Right hindlimb (tissue), 1 donor: ENCODE results near the gene JPH4.
"Not testable (repeated sequence)": the region's sequence is repeated elsewhere in the genome, so short reads cannot be mapped to it uniquely, and the experiment has no call there.

Source experiments
- DNase-seq: peaks from one replicate; pipeline ENCODE4 v3.0.0-alpha.2; 2018

The JPH4 gene

DNA sequence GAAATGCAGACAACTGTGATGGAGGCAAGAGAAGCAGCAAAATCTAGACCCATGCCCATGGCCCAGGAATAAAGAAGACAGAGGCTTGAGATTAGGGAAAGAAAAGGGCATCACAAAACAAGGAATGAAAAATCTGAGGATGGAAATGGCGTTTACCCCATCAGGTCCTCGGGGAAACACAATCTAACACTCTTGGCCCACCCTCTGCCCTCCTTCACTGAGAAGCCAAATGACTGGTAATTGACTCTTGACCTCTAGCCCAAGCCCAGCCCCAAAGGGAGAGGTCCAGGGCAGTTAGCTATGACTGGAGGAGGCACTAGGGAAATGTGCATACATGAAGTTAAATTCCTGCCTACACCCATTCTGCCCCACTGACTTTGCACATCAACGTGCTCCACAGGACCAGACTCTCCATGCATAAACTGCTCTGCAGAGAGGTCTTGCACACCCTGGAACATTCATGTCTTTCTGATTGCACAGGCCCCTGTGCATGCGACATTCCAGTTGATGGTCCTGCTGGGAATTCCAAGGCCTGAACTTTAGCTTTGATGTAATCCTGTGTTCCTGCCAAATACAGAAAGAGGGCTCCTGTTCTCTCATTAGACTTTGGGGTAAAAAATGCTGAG is 32.7 kb downstream of the JPH4 start:
- no peak for DNase-seq

DNA sequence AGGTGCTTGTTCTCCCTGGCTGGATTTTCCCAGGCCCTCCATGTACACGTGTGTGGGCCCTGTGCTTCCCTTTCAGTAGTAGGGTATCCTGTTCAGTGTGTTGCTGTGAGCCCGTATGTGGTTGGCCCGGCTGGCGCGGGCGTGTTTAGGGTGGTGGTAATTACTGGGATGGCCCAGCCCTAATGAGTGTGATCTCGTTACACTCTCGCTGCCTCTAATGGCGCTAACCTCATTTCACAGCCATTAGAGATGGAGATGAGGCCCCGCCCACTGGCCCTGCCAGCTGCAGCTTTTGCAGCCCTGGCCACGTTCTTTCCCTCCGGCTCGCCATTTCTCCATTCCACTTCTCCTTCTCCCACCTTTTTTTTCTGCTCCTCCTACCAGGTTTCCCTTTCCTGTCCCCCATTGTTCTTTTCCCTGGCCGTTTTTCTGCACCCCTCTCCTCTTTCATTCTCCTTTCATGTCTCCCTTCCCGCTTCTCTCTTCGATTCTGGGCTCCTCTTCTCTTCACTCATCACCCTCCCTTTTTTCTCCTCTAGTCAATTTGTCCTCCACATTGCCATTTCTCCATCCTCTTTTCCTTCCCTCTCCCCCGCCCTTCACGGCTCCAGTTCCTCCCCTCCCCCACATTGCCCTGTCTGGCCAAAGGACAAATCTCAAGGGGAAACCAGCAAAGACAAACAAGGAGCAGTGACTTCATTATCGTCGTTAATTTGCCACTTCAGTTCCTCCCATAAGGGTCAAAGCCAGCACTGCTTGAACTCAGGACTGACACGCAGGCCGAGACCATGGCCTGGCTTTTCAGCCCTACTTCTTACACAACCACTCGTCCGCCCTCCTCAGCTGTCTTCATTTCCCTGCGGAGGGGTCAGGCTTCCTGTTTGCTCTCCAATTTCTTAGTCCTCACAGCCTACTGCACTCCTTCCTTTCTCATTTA is 33.8 kb downstream of the JPH4 start:
- DNase-seq, result no peak

DNA sequence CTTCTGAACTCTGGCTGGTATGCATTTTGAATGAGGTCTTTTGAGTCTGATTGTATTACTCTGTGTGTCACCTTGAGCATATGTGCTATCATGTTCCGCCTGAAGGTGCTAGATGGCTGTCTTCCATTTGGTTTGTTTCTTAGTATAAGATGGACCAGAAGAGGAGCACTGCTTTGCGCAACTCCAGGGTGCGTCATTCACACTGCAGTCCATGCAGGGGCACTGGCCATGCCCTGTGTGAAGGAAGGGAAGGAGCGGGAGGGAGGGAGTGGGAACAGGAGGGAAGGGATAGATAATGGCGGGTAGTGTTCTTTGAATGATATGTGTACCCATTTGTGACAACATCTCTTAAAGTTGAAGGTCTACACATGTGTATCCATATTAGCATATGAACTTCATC is 35.2 kb downstream of the JPH4 start:
- no peak for DNase-seq

DNA sequence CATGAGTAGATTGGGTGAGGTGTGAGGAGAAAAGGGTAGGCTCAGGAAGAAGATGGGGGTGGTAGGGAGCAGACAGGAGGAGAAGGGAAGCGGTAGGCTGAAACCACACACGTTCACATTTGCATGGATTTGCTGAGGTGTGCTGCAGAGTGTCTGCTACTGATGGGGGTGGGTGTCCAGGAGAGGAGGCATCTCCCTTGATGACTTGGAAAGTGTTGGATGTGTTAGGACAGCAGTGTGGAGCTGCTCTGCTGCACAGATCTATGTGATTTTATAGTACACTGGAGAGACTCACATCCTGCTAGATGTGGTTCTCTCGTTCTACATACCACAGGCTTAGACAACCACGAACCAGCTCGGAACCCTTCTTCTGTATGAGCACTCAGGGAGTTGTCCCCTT is 36.3 kb downstream of the JPH4 start:
- no peak for DNase-seq

DNA sequence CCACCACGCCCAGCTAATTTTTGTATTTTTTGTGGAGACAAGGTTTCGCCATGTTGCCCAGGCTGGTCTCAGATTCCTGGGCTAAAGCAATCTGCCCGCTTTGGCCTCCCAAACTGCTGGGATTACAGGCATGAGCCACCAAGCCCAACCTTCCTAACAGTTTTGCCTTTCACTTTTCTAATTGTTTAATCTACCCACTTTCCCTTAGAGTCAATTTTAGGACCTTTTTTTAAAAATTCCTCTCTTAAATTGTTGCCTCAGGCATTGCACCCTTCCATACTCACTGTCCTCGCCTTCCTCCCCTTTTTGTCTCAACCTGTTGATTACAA is 38.5 kb downstream of the JPH4 start:
- no peak for DNase-seq

DNA sequence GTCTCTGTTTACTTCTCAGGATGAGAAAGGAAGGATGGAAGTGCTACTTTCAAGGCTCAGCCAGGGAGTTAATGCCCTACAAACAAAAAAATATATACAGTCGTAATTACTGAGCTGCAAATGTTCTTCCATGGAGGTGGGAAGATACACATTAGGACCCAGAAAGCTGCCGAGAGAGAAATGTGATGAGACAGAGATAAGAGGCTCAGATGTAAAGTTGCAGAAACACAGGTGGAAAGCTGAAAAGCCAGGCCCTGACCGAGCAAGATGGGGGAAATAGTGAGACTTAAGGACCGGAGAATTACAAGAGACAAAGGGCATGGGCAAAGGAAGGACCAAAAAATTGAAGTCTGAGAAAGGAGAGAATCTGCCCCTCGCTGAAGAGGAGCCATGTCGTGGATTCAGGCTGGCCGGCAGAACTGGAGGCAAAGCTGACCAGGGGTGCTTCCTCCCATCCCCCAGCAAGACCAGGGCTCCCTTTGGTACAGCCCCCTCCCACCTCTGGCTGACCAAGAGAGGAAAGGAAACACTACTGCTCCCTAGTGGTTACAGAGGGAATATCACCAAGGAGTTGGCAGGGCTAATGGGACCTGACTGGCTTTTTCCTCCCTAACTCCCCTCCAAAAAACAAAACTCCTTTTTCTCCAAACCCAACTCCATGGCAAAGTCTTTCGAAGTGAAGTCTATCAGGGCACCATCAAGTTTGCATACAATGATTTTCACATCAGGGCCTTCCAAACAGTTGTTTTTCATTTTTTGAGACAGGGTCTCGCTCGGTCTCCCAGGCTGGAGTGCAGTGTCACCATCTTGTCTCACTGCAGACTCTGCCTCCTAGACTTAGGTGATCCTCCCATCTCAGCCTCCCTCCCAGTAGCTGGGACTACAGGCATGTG is 39.1 kb downstream of the JPH4 start:
- no peak for DNase-seq

DNA sequence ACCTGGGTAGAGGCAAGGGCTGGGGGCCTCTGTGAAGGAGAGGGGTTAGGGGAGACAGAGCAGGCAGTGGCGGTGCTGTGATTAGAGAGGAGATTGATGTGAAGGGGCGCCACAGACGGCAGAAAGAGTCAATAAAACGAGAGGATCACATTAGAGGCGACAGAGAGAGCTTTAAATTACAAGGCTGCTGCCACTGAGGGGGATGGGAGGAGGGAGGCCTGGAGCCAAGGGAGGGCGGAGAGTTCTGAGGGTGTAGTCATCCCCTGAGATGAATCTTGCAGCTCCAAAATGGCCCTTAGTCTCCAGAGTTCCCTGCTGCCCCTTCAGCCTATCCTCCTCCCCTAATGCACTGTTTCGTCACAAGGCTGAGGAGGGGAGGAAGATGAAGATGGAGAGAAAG is 39.8 kb downstream of the JPH4 start:
- peak; percentile 46 for DNase-seq

DNA sequence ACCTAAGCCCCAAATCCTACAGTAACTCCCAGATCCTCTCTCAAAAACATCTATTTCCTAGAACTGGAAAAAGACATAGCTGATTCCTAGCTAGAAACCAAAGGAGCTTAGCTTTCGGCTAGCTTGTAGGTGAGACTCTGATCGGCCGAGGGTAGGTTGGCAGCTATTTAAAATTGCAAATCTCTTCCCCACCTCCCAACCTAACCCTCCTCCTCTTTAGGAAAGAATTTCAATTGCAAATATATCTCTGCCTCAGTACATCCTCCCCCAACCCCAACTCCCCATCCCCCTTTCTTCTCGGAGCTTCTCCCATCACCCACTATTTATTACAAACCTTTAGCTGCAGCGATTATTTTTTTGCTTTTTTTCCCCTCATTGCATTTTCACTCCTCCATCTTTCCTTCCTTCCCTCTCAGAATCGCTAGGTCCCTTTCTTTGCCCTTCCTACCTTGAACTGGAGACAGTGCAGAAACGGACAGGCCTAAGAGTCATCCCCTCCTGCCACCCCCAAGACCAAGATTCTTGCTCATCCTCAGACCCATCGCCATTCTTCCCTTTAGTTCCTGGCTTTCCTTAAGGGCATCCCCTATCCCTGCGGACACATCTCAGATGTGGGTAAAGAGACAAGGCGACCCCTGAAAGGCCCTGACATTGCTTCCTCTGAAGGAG is 40.4 kb downstream of the JPH4 start:
- DNase-seq, result no peak

DNA sequence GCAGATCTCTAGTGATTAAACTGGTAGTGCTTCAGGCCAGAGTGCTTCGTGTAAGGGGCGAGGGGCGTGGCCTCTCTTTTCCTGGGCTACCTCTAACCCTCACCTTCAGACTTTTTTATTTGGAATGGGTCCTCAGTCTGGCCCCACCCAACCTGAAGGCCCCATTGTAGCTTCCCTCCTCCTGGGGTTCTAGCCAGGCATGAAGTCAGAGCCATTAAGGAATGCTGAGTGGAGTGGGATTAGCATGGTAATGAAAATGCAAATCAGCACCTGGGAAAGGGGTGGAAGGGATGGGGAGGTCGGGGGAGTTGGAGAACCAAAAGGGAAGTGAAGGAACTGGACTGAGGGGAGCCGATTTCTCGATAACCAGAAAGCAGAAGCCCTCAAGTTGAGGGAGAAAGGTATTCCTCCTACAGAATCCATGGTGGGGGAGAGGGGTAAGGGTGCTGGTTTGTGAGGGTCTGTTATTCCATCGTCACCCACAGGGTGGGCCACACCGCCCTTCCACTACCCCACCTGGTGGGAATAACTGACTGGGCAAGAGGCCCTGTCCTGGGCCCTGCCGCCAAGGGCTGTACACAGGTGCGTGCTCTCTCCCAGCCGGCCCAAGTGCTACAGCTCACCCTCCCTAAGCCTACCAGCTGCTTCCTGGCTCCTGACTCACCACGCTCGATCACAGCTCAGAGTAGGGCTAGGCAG is 41.1 kb downstream of the JPH4 start:
- DNase-seq, result no peak

DNA sequence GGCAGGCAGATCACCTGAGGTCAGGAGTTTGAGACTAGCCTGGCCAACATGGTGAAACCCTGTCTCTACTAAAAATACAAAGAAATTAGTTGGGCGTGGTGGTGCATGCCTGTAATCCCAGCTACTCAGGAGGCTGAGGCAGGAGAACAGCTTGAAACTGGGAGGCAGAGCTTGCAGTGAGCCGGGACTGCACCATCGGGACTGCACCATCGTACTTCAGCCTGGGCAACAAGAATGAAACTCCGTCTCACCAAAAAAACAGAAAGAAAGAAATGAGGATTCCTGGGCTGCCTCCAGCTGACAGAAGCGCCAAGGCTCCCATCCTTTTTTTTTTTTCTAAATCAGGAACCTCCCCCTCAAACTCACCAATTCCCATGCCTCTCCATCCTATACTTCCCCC is 41.7 kb downstream of the JPH4 start:
- not testable (repeated sequence) for DNase-seq

DNA sequence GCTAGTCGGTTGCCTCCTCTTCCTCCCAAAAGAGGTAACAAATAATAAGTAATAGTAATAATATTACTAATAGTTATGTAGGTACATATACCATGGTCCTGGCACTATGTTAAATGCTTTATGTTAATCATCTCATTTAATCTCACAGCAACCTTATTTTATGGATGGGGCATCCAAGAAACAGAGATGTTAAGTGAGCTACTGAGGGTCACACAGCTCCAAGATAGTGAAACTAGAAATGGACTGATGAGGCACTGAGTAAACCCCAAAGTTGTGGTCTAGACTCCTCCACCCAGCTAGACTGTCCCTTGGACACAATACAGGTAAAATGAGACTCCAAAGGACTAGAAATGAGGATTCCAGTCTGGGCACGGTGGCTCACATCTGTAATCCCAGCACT is 42.1 kb downstream of the JPH4 start:
- DNase-seq, result no peak

DNA sequence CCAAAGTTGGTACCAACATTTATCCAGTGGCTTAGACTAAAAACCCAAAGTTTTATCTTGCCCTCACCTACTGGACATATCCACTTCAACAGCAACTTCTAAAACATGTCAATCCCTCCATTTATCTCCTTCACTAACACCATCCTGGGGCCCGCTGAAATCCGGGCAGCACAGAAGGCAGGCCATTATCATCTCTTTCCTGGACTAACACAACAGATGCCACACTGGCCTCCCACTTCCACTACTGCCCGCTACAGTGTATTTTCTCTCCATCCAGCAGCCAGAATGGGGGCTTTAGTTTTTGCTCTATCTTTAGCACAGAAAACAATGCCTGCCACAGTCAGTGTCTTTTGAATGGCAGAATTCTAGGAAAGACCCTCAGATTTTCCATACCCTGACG is 42.6 kb downstream of the JPH4 start:
- no peak for DNase-seq

DNA sequence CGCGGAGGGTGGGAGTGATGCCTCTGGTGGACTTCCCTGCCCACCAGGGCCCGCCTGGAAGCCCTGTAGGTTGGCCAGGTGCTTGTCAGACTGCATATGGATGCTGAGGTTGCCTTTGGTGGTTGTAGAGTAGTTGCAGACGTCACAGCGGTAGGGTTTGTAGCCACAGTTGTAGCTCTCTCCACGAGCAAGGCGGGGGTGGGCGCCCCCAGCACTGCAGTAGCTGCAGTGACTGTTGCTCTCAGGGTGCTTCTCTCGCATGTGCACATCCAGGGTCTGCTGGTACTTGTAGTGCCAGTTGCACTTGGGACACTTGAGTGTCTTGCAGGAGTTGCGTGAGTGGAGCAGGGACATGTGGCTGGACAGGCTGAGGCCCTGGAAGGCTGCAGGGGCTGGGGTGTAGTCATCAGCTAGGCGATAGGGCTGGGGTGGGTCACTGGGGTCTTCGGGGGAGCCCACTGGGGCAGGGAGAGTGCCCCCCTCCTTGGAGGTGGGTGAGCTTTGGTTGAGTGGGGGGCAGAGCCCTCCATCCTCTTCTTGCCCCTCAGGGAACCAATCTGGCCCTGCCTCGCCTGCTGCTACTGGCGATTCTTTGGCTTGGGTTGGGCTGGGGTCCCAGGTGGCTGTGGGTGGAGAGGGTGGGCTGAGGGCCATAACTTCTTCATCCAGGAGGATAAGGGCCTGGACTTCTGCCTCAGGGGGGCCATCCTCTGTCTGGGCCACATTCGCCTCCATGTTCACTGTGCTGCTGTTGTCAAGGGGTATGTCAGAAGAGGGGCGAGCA is 44.7 kb downstream of the JPH4 start:
- no peak for DNase-seq

DNA sequence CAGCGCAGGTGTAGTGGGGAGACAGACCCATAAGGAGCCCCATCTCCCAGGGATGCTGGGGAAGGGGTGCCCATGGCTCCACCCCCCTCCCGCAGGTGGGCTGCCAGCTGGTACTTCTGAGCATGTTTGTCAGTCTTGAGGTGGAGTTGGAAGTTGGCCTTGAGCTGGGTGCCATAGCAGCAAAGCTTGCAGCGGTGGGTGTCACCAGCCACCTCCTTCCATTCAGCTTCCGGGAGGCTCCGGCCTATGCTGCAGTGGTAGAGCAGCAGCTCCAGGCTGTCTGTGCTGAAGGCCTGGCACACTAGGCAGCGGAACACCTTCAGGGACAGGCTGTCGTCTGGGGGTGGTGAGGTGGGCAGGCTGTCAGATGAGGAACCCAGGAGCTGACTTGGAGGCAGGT is 45.9 kb downstream of the JPH4 start:
- no peak for DNase-seq

DNA sequence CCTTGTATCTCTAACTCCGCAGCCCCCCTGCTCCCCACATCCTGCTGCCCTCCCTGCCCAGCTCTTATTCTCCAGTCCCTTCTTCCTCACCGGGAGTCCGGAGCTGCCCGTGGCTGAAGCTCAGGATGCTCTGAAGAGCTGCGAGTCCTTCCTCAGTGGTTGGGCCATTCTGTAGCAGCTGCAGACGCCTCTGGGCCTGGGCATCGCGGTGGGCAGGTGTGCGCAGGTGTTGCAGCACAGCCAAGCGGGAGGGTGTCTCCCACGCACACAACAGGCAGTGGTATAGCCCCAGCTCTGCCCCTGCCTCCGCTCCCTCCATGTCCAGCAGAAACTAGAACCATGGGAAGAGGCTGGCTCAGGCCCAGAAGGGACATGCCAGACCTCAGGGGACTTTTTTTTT is 47.2 kb downstream of the JPH4 start:
- DNase-seq, result no peak

DNA sequence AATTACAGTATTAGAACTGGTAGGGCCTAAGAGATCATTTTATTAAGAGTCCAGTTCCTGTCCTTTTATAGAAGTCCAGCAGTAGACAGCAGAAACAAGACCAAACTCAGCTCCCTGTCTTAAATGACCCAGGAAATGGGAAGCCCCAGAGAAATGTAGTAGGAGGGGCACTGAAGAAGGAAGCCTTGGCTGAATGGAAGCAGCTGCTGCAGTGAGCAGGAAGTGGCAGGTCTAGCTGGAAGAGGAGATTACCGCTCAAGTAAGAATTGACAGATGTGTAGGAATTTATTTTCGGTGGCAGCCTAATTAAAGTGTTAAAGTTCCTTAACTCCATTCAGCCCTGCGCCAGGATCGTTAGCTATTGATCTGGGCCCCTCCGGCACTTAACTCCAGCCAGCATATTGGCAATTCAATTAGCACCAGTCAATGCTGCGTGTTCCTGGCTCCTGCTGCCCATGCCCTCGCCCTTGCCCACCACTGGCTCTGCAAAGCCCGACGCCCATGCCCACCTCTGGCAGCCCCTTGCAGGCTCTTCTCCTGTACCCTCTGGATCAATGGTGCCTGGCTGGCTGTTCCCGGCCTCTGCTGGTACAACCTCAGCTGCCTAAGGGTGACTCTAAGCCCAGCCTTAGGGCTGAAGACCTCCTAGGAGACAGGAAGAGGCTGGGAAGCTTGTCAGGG is 48.1 kb downstream of the JPH4 start:
- DNase-seq, result no peak

DNA sequence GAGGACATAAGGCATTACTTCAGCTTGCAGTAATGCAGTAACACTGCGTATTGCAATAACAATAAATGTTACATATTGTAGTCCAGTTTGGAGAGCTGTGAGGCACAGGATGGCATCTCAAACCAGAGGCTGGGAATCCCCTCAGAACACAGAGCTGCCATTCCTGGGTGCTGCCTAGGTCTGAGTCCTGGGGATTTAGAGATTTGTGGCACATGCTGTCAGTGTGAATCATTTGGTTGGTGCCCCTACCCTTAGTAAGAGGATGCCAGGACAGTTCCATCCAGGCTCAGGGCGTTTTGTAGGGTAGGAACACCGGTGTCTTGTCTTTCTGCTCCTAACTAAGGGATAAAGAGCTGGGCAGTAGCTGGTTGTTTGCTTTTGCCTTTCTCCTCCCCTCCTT is 49.6 kb downstream of the JPH4 start:
- no peak for DNase-seq

DNA sequence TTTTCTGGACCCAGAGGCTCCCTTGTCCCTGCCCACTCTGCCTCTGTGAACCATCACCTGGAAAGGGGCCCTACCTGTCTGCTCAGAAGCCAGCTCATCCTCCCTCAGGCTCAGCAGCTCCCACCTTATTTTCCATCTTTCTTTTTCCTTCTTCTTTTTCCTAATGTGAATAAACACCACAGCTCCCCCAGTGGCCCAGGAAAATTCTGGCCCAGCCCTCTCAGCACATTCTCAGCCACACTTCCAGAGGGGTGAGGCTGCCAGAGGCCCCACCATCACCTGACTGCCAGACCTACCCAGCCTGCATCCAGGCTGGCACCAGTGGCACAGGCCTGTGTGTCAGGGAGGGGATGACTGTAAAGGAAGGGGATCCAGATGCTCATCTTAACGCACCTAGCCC is 50.0 kb downstream of the JPH4 start:
- no peak for DNase-seq

DNA sequence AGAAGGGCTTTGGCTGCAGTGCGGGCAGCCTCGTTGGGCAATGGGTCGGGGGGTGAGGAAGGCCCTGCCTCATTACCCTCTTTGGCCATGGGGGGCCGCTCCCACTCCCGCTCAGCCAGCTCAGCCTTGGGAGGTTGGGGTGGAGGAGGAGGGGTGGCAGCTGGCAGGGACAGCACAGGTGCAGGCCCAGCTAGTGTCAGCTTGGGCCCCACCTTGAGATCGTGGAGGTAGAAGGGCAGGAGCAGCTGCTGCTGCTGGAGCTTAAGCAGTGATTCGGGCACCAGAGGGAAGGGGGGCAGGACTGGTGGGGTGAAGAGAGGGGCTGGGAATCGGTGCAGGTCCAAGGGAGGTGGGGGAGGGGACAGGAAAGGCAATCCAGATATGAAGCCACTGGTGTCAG is 53.0 kb downstream of the JPH4 start:
- no peak for DNase-seq

DNA sequence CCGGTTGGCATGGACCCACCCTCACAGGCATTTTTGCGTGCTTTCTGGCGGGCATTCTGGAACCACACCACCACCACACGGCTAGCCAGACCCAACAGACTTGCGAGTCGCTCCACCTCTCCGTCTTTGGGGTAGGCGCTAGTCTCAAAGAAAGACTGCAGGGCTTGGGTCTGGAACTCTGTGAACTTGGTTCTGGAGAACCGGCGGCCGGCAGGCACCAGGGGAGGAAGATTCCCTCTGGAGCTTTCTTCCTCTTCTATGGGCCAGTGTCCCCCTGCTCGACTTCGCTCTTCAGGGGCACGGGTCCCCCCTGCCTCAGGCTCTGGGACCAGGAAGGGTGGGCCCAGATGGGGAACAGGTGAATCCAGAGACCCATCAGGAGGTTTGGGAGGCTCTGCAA is 53.6 kb downstream of the JPH4 start:
- no peak for DNase-seq
